DND-41 (cell line): ENCODE measurements around the gene GJD3.

Source experiments
- ATAC-seq: fragments of 200-7000 bp; cut with Tn5 transposase; 3 replicates; pipeline ENCODE4 v1.9.1; 2021; ENCODE audit warnings: low read depth; ENCODE audit not compliant: insufficient read depth
- DNase-seq: peaks from one replicate; pipeline ENCODE4 v3.0.0-alpha.2; 2020
- H2AFZ ChIP-seq: 2 replicates; pipeline ENCODE4 v1.6.0; 2012; ENCODE audit warnings: low read depth, low read length
- H3K27ac ChIP-seq: 2 replicates; pipeline ENCODE4 v1.5.1; 2012; ENCODE audit warnings: low read length, inconsistent platforms
- H3K27me3 ChIP-seq: fragments of 200-600 bp; sonication (generic); 2 replicates; pipeline ENCODE4 v1.6.0; 2012; ENCODE audit warnings: low read length, mild to moderate bottlenecking, inconsistent platforms; ENCODE audit not compliant: insufficient read depth, poor library complexity
- H3K36me3 ChIP-seq: 2 replicates; pipeline ENCODE4 v1.5.1; 2012; ENCODE audit warnings: low read length, inconsistent platforms; ENCODE audit not compliant: insufficient read depth
- H3K4me1 ChIP-seq: 2 replicates; pipeline ENCODE4 v1.5.1; 2012; ENCODE audit warnings: mild to moderate bottlenecking, low read length; ENCODE audit not compliant: insufficient read depth
- H3K4me2 ChIP-seq: 2 replicates; pipeline ENCODE4 v1.6.0; 2012; ENCODE audit warnings: mild to moderate bottlenecking, moderate library complexity, low read length, inconsistent platforms; ENCODE audit not compliant: insufficient read depth
- H3K4me3 ChIP-seq, 2 experiments: fragments of 200-600 bp in 1 of 2; shearing (Covaris generic) in 1 of 2; 2 replicates each; pipeline ENCODE4 v1.5.1; 2012 to 2016; ENCODE audit warnings: inconsistent platforms in 2 of 2, low read length in 2 of 2, mild to moderate bottlenecking in 2 of 2, low read depth in 1 of 2, moderate library complexity in 1 of 2
- H3K79me2 ChIP-seq: 2 replicates; pipeline ENCODE4 v1.6.0; 2012; ENCODE audit warnings: low read length, inconsistent platforms; ENCODE audit not compliant: insufficient read depth
- H3K9ac ChIP-seq: 2 replicates; pipeline ENCODE4 v1.6.0; 2012; ENCODE audit warnings: low read depth, mild to moderate bottlenecking, inconsistent platforms, low read length, moderate library complexity
- H3K9me3 ChIP-seq: 2 replicates; pipeline ENCODE4 v1.5.1; 2012; ENCODE audit warnings: low read length, moderate library complexity, mild to moderate bottlenecking, inconsistent platforms; ENCODE audit not compliant: insufficient read depth, severe bottlenecking
- H4K20me1 ChIP-seq: 2 replicates; pipeline ENCODE4 v1.6.0; 2012; ENCODE audit warnings: low read length; ENCODE audit not compliant: insufficient read depth
- EZH2 ChIP-seq: IDR thresholded peaks from 3 replicates; pipeline ENCODE4 v1.6.1; 2012; ENCODE audit warnings: borderline replicate concordance, low read depth, mild to moderate bottlenecking, moderate library complexity, low read length, inconsistent platforms; ENCODE audit not compliant: severe bottlenecking
- TF ChIP-seq, protein P1 (sequence below): IDR thresholded peaks from 2 replicates; pipeline ENCODE4 v1.5.1; 2012; ENCODE audit warnings: borderline replicate concordance, low read length, moderate library complexity, mild to moderate bottlenecking; ENCODE audit not compliant: poor library complexity, severe bottlenecking; ENCODE audit errors: extremely low read depth

The GJD3 gene

DNA sequence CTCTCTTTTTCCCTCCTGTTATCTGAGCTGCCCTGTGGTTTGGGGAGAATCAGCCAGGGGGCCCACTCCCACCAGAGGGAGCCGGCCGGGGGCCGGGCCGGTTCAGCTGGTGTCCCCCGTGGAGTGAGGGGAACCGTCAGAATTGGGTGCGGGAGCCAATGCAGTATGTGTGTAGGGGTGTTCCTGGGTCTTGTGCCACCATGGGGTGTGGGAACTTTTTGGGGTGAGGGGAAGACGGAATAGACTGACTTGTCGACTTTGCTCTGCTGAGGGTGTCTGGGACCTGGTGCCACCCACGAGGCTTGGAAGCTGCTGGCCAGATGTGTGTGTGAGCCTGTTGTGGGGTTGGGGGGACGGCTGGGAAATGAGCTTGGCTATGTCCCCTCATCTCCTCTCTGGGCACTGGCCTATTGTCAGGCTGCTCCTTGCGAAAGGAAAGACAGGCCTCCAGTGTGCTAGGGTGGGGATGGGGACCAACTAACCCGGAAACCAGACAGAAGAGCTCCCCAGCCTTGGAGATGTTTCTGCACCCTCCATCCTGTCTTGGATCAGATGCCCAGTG is 45.6 kb downstream of the GJD3 start:
- TF ChIP-seq, protein P1, sequence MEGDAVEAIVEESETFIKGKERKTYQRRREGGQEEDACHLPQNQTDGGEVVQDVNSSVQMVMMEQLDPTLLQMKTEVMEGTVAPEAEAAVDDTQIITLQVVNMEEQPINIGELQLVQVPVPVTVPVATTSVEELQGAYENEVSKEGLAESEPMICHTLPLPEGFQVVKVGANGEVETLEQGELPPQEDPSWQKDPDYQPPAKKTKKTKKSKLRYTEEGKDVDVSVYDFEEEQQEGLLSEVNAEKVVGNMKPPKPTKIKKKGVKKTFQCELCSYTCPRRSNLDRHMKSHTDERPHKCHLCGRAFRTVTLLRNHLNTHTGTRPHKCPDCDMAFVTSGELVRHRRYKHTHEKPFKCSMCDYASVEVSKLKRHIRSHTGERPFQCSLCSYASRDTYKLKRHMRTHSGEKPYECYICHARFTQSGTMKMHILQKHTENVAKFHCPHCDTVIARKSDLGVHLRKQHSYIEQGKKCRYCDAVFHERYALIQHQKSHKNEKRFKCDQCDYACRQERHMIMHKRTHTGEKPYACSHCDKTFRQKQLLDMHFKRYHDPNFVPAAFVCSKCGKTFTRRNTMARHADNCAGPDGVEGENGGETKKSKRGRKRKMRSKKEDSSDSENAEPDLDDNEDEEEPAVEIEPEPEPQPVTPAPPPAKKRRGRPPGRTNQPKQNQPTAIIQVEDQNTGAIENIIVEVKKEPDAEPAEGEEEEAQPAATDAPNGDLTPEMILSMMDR = no peak
- no peak for TF ChIP-seq EZH2
- peak overlapping the region; percentile 80 for H3K4me2 ChIP-seq
- no peak for ATAC-seq
- peaks cover 67% of the 10 kb centered on the region for H3K4me1 ChIP-seq
- peak overlapping the region; percentile 43; the same call in 1 of the 2 replicates for H3K27ac ChIP-seq
- no peaks in the 10 kb centered on the region for H3K9me3 ChIP-seq
- DNase-seq = no peak
- H3K9ac ChIP-seq = peak overlapping the region; percentile 74
- peaks cover 12% of the 10 kb centered on the region for H3K79me2 ChIP-seq
- H2AFZ ChIP-seq = peak overlapping the region; percentile 88
- peaks cover 40% of the 10 kb centered on the region for H4K20me1 ChIP-seq
- H3K4me3 ChIP-seq = peak overlapping the region; percentile 51 to 72; a peak in 3 of 4 replicates
- H3K36me3 ChIP-seq = no peaks in the 10 kb centered on the region
- H3K27me3 ChIP-seq = no peaks in the 10 kb centered on the region

DNA sequence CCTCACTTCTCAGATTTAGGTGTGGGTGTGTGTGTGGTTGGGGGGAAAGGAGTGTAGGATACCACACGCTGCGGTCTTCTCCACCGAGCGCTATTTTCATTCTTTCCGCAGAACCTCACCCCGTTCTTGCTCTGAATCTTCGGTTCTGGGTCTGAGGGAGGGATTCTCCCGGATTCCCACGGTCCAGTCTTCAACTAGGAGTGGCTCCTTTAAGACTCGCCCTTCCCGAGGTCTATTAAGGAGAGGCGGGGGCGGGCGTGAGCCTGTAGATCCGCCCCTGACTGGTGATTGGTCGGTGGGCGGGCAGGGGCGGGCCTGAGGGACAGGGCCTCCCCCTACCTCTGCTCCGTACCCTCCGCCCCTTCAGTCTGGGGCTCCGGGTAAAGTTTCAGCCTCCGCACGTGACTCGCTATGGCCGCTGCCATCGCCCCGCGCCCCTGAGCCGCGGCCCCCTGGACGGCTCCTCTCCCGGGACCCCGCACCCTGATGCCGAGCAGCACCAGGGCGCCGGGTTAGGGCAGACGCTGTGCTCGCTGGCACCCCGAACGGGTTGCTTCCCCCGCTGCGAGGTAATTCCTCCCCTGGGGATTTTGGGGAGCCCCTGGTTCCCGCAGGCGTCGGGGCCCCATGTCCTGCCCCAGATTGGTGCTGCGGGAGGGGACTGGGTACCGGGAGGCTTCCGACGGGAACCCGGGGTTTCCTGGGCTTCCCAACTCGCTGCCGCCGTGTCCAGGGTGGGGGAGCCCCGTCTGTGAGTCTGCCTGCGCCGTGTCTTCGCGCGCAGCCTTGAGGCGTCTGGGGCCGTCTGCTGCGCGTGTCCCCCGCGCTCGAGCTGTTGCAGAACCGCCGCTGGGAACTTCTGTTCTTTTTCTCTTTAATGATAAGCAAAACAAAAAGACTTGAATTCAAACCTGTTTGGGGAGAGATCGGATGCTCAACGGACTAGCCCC is 46.4 kb downstream of the GJD3 start:
- Histone ChIP-seq H3K4me2 (peak overlapping the region; percentile 80), H3K27me3 (no peaks in the 10 kb centered on the region), H2AFZ (peak overlapping the region; percentile 88), H4K20me1 (peaks cover 33% of the 10 kb centered on the region), H3K36me3 (no peaks in the 10 kb centered on the region), H3K27ac (peak overlapping the region; percentile 64), H3K9ac (peak overlapping the region; percentile 74), H3K4me3 (peak overlapping the region; percentile 51 to 72; a peak in 3 of 4 replicates), H3K9me3 (no peaks in the 10 kb centered on the region), H3K4me1 (peaks cover 60% of the 10 kb centered on the region), H3K79me2 (peaks cover 7% of the 10 kb centered on the region)
- TF ChIP-seq, protein P1 = no peak
- no peak for TF ChIP-seq EZH2
- peak; percentile 84 for ATAC-seq
- peak; percentile 93 for DNase-seq

DNA sequence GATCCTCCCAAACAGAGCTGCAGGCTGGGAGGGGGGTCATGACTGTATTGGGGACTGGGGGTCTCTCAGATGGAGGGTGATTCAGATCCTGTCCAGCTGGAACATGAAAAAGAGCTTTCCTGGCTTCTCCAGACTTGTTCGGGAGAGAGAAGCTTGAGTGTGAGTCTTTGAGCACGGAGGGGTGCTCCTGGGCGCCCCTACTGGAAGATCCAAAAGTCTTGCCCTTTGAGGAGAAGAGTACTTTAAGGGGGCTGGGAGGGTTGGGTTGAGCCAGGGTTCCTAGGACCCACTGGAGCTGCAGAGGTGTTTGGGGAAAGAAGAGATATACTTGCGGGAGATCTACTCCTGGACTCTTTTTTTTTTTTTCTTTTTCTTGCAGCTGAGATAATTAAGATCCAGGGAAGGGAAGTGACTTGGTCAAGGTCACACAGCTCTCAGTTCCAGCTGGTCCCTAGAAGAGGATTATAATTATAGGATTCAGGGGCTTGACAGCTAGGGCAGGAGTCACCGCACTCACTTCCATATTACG is 47.1 kb downstream of the GJD3 start:
- Histone ChIP-seq H3K9ac (peak overlapping the region; percentile 74; the same call in 1 of the 2 replicates), H3K79me2 (peaks cover 7% of the 10 kb centered on the region), H3K27me3 (no peaks in the 10 kb centered on the region), H3K4me1 (peaks cover 52% of the 10 kb centered on the region), H3K36me3 (no peaks in the 10 kb centered on the region), H2AFZ (peak overlapping the region; percentile 75), H4K20me1 (peaks cover 30% of the 10 kb centered on the region; the same call in 1 of the 2 replicates), H3K9me3 (no peaks in the 10 kb centered on the region), H3K4me3 (peak overlapping the region in 1 of 2 experiments; percentile 72; a peak in 3 of 4 replicates), H3K27ac (peak overlapping the region; percentile 64), H3K4me2 (peak overlapping the region; percentile 80)
- no peak for TF ChIP-seq EZH2
- TF ChIP-seq, protein P1 = peak; percentile 56
- DNase-seq (peak; percentile 65), ATAC-seq (no peak)
